ENCODE results near the gene SYDE2.
A peak's percentile ranks its signal among the peaks of the same experiment; 100 is the strongest.

The SYDE2 gene

GRCh38 chr1:85225624-85226380, 25.0 kb upstream of the SYDE2 start:
- no peak for DNase-seq (ENCODE audit: low read depth)
- no peak overlapping the region for H3K4me3 ChIP-seq (ENCODE audit: low read length)
- TF ChIP-seq CTCF (conservative IDR thresholded peaks at IDR 0.05; ENCODE audit: low read depth, low read length) = no peak

- DNase-seq (ENCODE audit: low read depth) = no peak
- H3K4me3 ChIP-seq (ENCODE audit: low read length) = no peak overlapping the region
- TF ChIP-seq CTCF (conservative IDR thresholded peaks at IDR 0.05; ENCODE audit: low read depth, low read length) = no peak
Observed at GRCh38 chr1:85224734-85225623, 24.2 kb upstream of the SYDE2 start.

GRCh38 chr1:85224295-85224694, 23.5 kb upstream of the SYDE2 start:
- no peak overlapping the region for H3K4me3 ChIP-seq (ENCODE audit: low read length)
- no peak for TF ChIP-seq CTCF (conservative IDR thresholded peaks at IDR 0.05; ENCODE audit: low read depth, low read length)
- DNase-seq (ENCODE audit: low read depth) = no peak

GRCh38 chr1:85223334-85223733, 22.5 kb upstream of the SYDE2 start:
- TF ChIP-seq CTCF (conservative IDR thresholded peaks at IDR 0.05; ENCODE audit: low read depth, low read length) = no peak
- H3K4me3 ChIP-seq (ENCODE audit: low read length) = no peak overlapping the region
- no peak for DNase-seq (ENCODE audit: low read depth)

- no peak overlapping the region for H3K4me3 ChIP-seq (ENCODE audit: low read length)
- no peak for TF ChIP-seq CTCF (conservative IDR thresholded peaks at IDR 0.05; ENCODE audit: low read depth, low read length)
- peak; percentile 33 for DNase-seq (ENCODE audit: low read depth)
Observed at GRCh38 chr1:85220756-85221201, 20.0 kb upstream of the SYDE2 start.

- H3K4me3 ChIP-seq (ENCODE audit: low read length) = no peak overlapping the region
- no peak for TF ChIP-seq CTCF (conservative IDR thresholded peaks at IDR 0.05; ENCODE audit: low read depth, low read length)
- DNase-seq (ENCODE audit: low read depth) = no peak
Observed at GRCh38 chr1:85219853-85220610, 19.2 kb upstream of the SYDE2 start.
